PC-9 (cell line): Measurements from ENCODE around the gene EXOC4. TPM values are rescaled to one million over a fixed set of nuclear protein-coding genes. Genes with fewer than 3 reads are reported as not detected.

ENCODE experiments used
- BruUV-seq: library from RNA; stranded (reverse); fragments of 400-500 nt; replicated peaks from 2 replicates; lab custom pipeline; 2021; lab: Mats Ljungman, UMichigan
- CTCF ChIA-PET: fragments of 300-600 bp; sonication (Branson Sonifier 250); formaldehyde crosslinking; loops from one replicate; lab custom pipeline; 2022; ENCODE audit warnings: antibody characterized with exemption; lab: Charles Lee
- POLR2A ChIA-PET: fragments of 300-600 bp; sonication (Branson Sonifier 250); formaldehyde crosslinking; loops from one replicate; lab custom pipeline; 2022; ENCODE audit warnings: antibody characterized with exemption; ENCODE audit not compliant: unreplicated experiment; lab: Charles Lee
- DNase-seq, 2 experiments: peaks; one replicate each; pipeline versions ENCODE4 v3.0.0 to v3.0.0-alpha.2; 2015 to 2022; ENCODE audit warnings: mixed read lengths in 1 of 2
- H2AFZ ChIP-seq: fragments of 200-600 bp; sonication (generic); 2 replicates; pipeline ENCODE4 v1.8.1; 2017; ENCODE audit warnings: antibody characterized with exemption
- H3F3A ChIP-seq: fragments of 200-600 bp; sonication (generic); 2 replicates; pipeline ENCODE4 v1.8.1; 2017; ENCODE audit warnings: antibody characterized with exemption, mild to moderate bottlenecking, low read depth; ENCODE audit not compliant: insufficient read depth
- H3K27ac ChIP-seq: fragments of 200-600 bp; sonication (generic); 2 replicates; pipeline ENCODE4 v1.6.1; 2016; ENCODE audit warnings: mixed run types
- H3K27me3 ChIP-seq: fragments of 200-600 bp; sonication (generic); 2 replicates; pipeline ENCODE4 v1.6.1; 2016; ENCODE audit warnings: low read depth, mixed run types; ENCODE audit not compliant: insufficient read depth
- H3K36me3 ChIP-seq: fragments of 200-600 bp; sonication (generic); 2 replicates; pipeline ENCODE4 v1.6.1; 2016; ENCODE audit warnings: low read depth, mixed run types
- H3K4me1 ChIP-seq: fragments of 200-600 bp; sonication (generic); replicated peaks from 2 replicates; pipeline ENCODE4 v1.6.1; 2016; ENCODE audit warnings: mixed run types; ENCODE audit not compliant: insufficient read depth
- H3K4me2 ChIP-seq: fragments of 200-600 bp; sonication (generic); 2 replicates; pipeline ENCODE4 v1.6.1; 2017; ENCODE audit warnings: mixed run types
- H3K4me3 ChIP-seq: fragments of 200-600 bp; sonication (generic); 2 replicates; pipeline ENCODE4 v1.6.1; 2016; ENCODE audit warnings: mixed run types
- H3K79me2 ChIP-seq: fragments of 200-600 bp; sonication (generic); 2 replicates; pipeline ENCODE4 v1.6.1; 2017; ENCODE audit warnings: low read depth, mixed run types
- H3K9me2 ChIP-seq: fragments of 200-600 bp; sonication (generic); 2 replicates; pipeline ENCODE4 v1.8.1; 2017; ENCODE audit warnings: mild to moderate bottlenecking; ENCODE audit not compliant: insufficient read depth
- H3K9me3 ChIP-seq: fragments of 200-600 bp; sonication (generic); 2 replicates; pipeline ENCODE4 v1.8.1; 2016; ENCODE audit warnings: low read depth; ENCODE audit not compliant: insufficient read depth
- H4K20me1 ChIP-seq: fragments of 200-600 bp; sonication (generic); 2 replicates; pipeline ENCODE4 v1.8.1; 2017; ENCODE audit not compliant: insufficient read depth
- EZH2 ChIP-seq: fragments of 200-600 bp; sonication (generic); IDR thresholded peaks from 2 replicates; pipeline ENCODE4 v1.8.0; 2017; ENCODE audit warnings: antibody characterized with exemption, low read depth
- intact Hi-C: fragments of 100-400 bp; cut with micrococcal nuclease; formaldehyde crosslinking; loops from one replicate; pipeline ENCODE4 v1.10.0; 2022; ENCODE audit not compliant: unreplicated experiment
- total RNA-seq: library from RNA; stranded (reverse); gene quantifications from 2 replicates; pipeline ENCODE4 v1.2.3, GENCODE V29; 2021
- TF ChIP-seq, protein P1 (sequence below): fragments of 200-600 bp; sonication (generic); conservative IDR thresholded peaks from 2 replicates; pipeline ENCODE4 v1.6.1; 2017; ENCODE audit warnings: mixed run types, antibody characterized with exemption, mild to moderate bottlenecking, moderate library complexity

The EXOC4 gene
- total RNA-seq, 1 experiment from 2014 or later, result 101 TPM

DNA sequence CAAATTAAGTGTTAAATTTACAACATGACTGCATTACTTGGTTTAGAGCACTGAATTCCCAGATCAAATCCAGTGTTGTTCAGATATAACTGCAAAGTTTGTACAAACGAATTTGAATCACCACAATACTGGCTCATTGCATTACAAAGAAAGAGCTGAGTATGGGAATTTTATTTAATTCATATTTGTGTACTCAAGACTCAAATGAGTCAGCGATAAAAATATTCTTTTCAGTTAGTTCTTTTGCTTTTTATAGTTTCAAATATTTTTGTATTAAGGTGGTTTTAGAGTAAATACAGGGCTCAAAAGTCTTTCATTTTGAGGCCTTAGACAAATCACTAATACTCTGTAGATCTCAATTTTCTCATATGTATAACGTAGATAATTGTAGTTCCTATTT, 805.6 kb downstream of the EXOC4 start:
- Histone ChIP-seq H3K9me3 (no peaks in the 10 kb centered on the region), H2AFZ (no peak overlapping the region), H3K36me3 (no peaks in the 10 kb centered on the region), H3K4me3 (no peak overlapping the region), H3F3A (no peaks in the 10 kb centered on the region), H3K4me2 (no peak overlapping the region), H3K9me2 (no peaks in the 10 kb centered on the region), H4K20me1 (no peaks in the 10 kb centered on the region), H3K79me2 (no peaks in the 10 kb centered on the region), H3K4me1 (no peaks in the 10 kb centered on the region), H3K27ac (no peak overlapping the region), H3K27me3 (no peaks in the 10 kb centered on the region)
- TF ChIP-seq EZH2, result no peak
- TF ChIP-seq, protein P1, sequence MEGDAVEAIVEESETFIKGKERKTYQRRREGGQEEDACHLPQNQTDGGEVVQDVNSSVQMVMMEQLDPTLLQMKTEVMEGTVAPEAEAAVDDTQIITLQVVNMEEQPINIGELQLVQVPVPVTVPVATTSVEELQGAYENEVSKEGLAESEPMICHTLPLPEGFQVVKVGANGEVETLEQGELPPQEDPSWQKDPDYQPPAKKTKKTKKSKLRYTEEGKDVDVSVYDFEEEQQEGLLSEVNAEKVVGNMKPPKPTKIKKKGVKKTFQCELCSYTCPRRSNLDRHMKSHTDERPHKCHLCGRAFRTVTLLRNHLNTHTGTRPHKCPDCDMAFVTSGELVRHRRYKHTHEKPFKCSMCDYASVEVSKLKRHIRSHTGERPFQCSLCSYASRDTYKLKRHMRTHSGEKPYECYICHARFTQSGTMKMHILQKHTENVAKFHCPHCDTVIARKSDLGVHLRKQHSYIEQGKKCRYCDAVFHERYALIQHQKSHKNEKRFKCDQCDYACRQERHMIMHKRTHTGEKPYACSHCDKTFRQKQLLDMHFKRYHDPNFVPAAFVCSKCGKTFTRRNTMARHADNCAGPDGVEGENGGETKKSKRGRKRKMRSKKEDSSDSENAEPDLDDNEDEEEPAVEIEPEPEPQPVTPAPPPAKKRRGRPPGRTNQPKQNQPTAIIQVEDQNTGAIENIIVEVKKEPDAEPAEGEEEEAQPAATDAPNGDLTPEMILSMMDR, result no peak
- BruUV-seq, result no TSS peak
- ChIA-PET POLR2A (no interaction called here), CTCF (no interaction called here)
- DNase-seq, result no peak
- intact Hi-C loops, result no loop called here

DNA sequence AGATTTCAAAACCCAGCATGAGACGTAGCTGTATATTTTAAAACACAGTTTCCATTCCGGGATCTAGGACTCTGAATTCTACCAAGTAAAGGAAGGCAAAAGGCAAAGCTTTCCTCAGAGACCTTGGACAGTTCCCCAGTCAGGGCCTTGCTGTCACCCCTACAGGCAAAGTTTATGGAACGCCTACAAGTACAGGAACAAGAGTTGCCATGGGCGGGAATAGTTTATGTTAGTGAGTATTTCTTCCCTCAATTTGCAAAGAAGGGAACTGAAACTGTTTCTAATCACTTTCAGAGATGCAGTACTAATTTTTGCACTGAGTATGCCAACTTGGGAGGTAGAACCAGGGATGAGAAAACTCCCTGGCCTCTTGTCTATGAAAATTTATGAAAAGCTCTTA, 806.1 kb downstream of the EXOC4 start:
- no peaks in the 10 kb centered on the region for H3K79me2 ChIP-seq
- H3K4me3 ChIP-seq, result no peak overlapping the region
- H3K4me2 ChIP-seq, result no peak overlapping the region
- BruUV-seq, result no TSS peak
- no peak for DNase-seq
- H3K27me3 ChIP-seq, result no peaks in the 10 kb centered on the region
- ChIA-PET POLR2A (no interaction called here), CTCF (no interaction called here)
- H4K20me1 ChIP-seq, result no peaks in the 10 kb centered on the region
- intact Hi-C loops, result no loop called here
- TF ChIP-seq EZH2, result no peak
- TF ChIP-seq, protein P1, result no peak
- no peak overlapping the region for H2AFZ ChIP-seq
- H3K4me1 ChIP-seq, result no peaks in the 10 kb centered on the region
- H3F3A ChIP-seq, result no peaks in the 10 kb centered on the region
- H3K9me2 ChIP-seq, result no peaks in the 10 kb centered on the region
- no peaks in the 10 kb centered on the region for H3K36me3 ChIP-seq
- H3K9me3 ChIP-seq, result no peaks in the 10 kb centered on the region
- H3K27ac ChIP-seq, result no peak overlapping the region

DNA sequence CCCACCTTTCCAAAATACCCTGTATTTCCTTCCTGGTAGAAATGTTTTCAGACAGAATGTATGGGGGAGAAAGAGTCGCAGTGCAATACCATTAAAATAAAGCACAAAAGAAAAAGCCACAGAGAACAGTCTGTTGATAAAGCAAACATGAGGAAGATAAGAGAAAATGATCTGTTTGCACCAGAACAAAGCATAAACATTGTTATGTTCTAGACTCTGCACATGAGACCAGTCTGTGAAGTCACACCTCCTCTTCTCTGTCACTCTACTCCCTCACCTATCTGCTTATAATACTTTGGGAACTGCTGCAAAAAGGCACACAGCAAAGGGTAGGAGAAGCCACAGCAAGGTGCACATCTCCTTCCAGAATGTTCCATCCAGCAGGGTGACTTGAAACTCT, 807.0 kb downstream of the EXOC4 start:
- no peaks in the 10 kb centered on the region for H3K27me3 ChIP-seq
- no TSS peak for BruUV-seq

More for the DNA sequence above, 807.0 kb downstream of the EXOC4 start:
- Histone ChIP-seq H4K20me1 (no peaks in the 10 kb centered on the region), H3K4me2 (no peak overlapping the region), H2AFZ (no peak overlapping the region), H3K9me3 (no peaks in the 10 kb centered on the region), H3K9me2 (no peaks in the 10 kb centered on the region), H3K4me3 (no peak overlapping the region), H3K36me3 (no peaks in the 10 kb centered on the region), H3K4me1 (no peaks in the 10 kb centered on the region), H3K79me2 (no peaks in the 10 kb centered on the region), H3F3A (no peaks in the 10 kb centered on the region), H3K27ac (no peak overlapping the region)
- POLR2A ChIA-PET, result no interaction called here
- CTCF ChIA-PET, result no interaction called here
- TF ChIP-seq EZH2, result no peak
- TF ChIP-seq, protein P1, result no peak
- no peak for DNase-seq
- intact Hi-C loops, result no loop called here
